Activated CD8-positive, alpha-beta memory T cell treated with anti-CD3 and anti-CD28 coated beads, Interleukin-2, amount 50 U/mL, for 24 hours (primary cell): ENCODE data around the gene OR5T1.

Source experiments
- DNase-seq: peaks from one replicate; pipeline ENCODE4 v3.0.0-alpha.2; 2020; ENCODE audit errors: extremely low read depth

The OR5T1 gene

GRCh38 chr11:56273854-56274253, at the start of gene OR5T1:
TSS of gene OR5T1 (plus strand) at chr11:56274154. CDS start at chr11:56275639, 1,485 bp downstream.
- no peak for DNase-seq

GRCh38 chr11:56234155-56234554, 39.8 kb upstream of the OR5T1 start, which contains the start of gene OR5T2:
TSS of gene OR5T2 (minus strand) at chr11:56234255. CDS start at chr11:56233062, 1,193 bp downstream.
- DNase-seq: no peak

GRCh38 chr11:56251954-56252353, 22.0 kb upstream of the OR5T1 start, which contains the start of gene OR5T3:
TSS of gene OR5T3 (plus strand) at chr11:56252254. CDS start at chr11:56252254, 0 bp downstream.
- DNase-seq: no peak

GRCh38 chr11:56271092-56271491, 2.9 kb upstream of the OR5T1 start:
- no peak for DNase-seq

GRCh38 chr11:56292154-56292553, 18.2 kb downstream of the OR5T1 start, which contains the start of gene OR8H1:
TSS of gene OR8H1 (minus strand) at chr11:56292254. CDS start at chr11:56291062, 1,192 bp downstream.
- DNase-seq: no peak

GRCh38 chr11:56296898-56297297, 22.9 kb downstream of the OR5T1 start:
- DNase-seq: no peak

- DNase-seq: no peak
Measured at GRCh38 chr11:56307836-56308235, 33.9 kb downstream of the OR5T1 start.

GRCh38 chr11:56314844-56315243, 40.9 kb downstream of the OR5T1 start, which contains the start of gene OR8K3:
TSS of gene OR8K3 (plus strand) at chr11:56315144. CDS start at chr11:56318307, 3,163 bp downstream.
- no peak for DNase-seq
